CD4-positive, alpha-beta T cell treated with Interleukin-6 for 4 hours (primary cell): ENCODE data around the gene RPL38.
"Not testable (repeated sequence)": the region's sequence is repeated elsewhere in the genome, so short reads cannot be mapped to it uniquely, and the experiment has no call there.

Experiments used
- DNase-seq: peaks from one replicate; pipeline ENCODE4 v3.0.0-alpha.2; 2020; ENCODE audit warnings: mixed read lengths

RPL38 gene

GRCh38 chr17:74185571-74186185, 17.8 kb upstream of the RPL38 start:
- DNase-seq: no peak

GRCh38 chr17:74186498-74186897, 17.0 kb upstream of the RPL38 start:
- no peak for DNase-seq

- DNase-seq: no peak
These were observed 15.7 kb upstream of the RPL38 start for GRCh38 chr17:74187761-74188160.

- DNase-seq: not testable (repeated sequence)
These were observed 14.8 kb upstream of the RPL38 start for GRCh38 chr17:74188687-74189086.

GRCh38 chr17:74190154-74190553, 13.3 kb upstream of the RPL38 start:
- DNase-seq: no peak

- no peak for DNase-seq
These were observed 12.6 kb upstream of the RPL38 start for GRCh38 chr17:74190807-74191406.

GRCh38 chr17:74192950-74193781, 10.3 kb upstream of the RPL38 start:
- DNase-seq: no peak

GRCh38 chr17:74194682-74195081, 8.8 kb upstream of the RPL38 start:
- no peak for DNase-seq

GRCh38 chr17:74196541-74197317, 6.7 kb upstream of the RPL38 start:
- DNase-seq: no peak

GRCh38 chr17:74197801-74198200, 5.7 kb upstream of the RPL38 start:
- no peak for DNase-seq

- DNase-seq: no peak
These were observed 4.8 kb upstream of the RPL38 start for GRCh38 chr17:74198694-74199093.

GRCh38 chr17:74199306-74200092, 4.0 kb upstream of the RPL38 start:
- peak; percentile 67 for DNase-seq

- no peak for DNase-seq
These were observed 3.4 kb upstream of the RPL38 start for GRCh38 chr17:74200112-74200511.

- DNase-seq: no peak
These were observed 2.2 kb upstream of the RPL38 start for GRCh38 chr17:74201250-74201649.

GRCh38 chr17:74201948-74202347, 1.5 kb upstream of the RPL38 start:
- DNase-seq: no peak

GRCh38 chr17:74202938-74203337, 540 bp upstream of the RPL38 start:
- no peak for DNase-seq

GRCh38 chr17:74204474-74204873, 996 bp downstream of the RPL38 start:
- DNase-seq: no peak

GRCh38 chr17:74205274-74205673, 1.8 kb downstream of the RPL38 start:
- no peak for DNase-seq

- DNase-seq: no peak
These were observed 2.9 kb downstream of the RPL38 start for GRCh38 chr17:74206332-74206818.

- DNase-seq: peak; percentile 82
These were observed 7.0 kb downstream of the RPL38 start for GRCh38 chr17:74210191-74211140.
